Activated naive CD4-positive, alpha-beta T cell treated with anti-CD3 and anti-CD28 coated beads, Interleukin-2, amount 10 ng/mL, durations not matched to agents 7 days and 5 days (primary cell): Measurements from ENCODE around the gene NEK7.
"Not testable (repeated sequence)": the region's sequence is repeated elsewhere in the genome, so short reads cannot be mapped to it uniquely, and the experiment has no call there.

Experiments
- CTCF ChIA-PET: fragments of 350-600 bp; sonication (Branson Sonifier 250); formaldehyde crosslinking; loops from one replicate; lab custom pipeline; 2021; ENCODE audit warnings: antibody characterized with exemption; lab: Charles Lee
- DNase-seq: peaks from one replicate; pipeline ENCODE4 v3.0.0-alpha.2; 2020
- H3K27ac Mint-ChIP-seq: one replicate; pipeline ENCODE4 v1.8.0; 2021; ENCODE audit warnings: mild to moderate bottlenecking, moderate library complexity, mixed read lengths
- H3K27me3 Mint-ChIP-seq: one replicate; pipeline ENCODE4 v1.8.0; 2021; ENCODE audit warnings: mild to moderate bottlenecking, mixed read lengths
- H3K36me3 Mint-ChIP-seq: one replicate; pipeline ENCODE4 v1.8.0; 2021; ENCODE audit warnings: mixed read lengths
- H3K4me1 Mint-ChIP-seq: one replicate; pipeline ENCODE4 v1.8.0; 2021; ENCODE audit warnings: mixed read lengths
- H3K4me3 Mint-ChIP-seq: one replicate; pipeline ENCODE4 v1.8.0; 2021; ENCODE audit warnings: mild to moderate bottlenecking, moderate library complexity, mixed read lengths
- H3K9me3 Mint-ChIP-seq: one replicate; pipeline ENCODE4 v1.8.0; 2021; ENCODE audit warnings: mixed read lengths

The NEK7 gene

GRCh38 chr1:198125995-198126735, 30.6 kb upstream of the NEK7 start:
- CTCF ChIA-PET, result interaction anchor here (0.7 kb wide), 1 partner anchor 511 kb away, joined by 3 read pairs; no protein-coding TSS in a partner anchor
- H3K4me1 Mint-ChIP-seq, result no peaks in the 10 kb centered on the region
- H3K27ac Mint-ChIP-seq, result no peak overlapping the region
- H3K9me3 Mint-ChIP-seq, result no peaks in the 10 kb centered on the region
- DNase-seq, result no peak
- peaks cover 8% of the 10 kb centered on the region for H3K27me3 Mint-ChIP-seq
- H3K4me3 Mint-ChIP-seq, result no peak overlapping the region
- no peaks in the 10 kb centered on the region for H3K36me3 Mint-ChIP-seq

GRCh38 chr1:198128533-198128932, 28.3 kb upstream of the NEK7 start:
- DNase-seq, result no peak
- H3K27ac Mint-ChIP-seq, result no peak overlapping the region
- H3K9me3 Mint-ChIP-seq, result no peaks in the 10 kb centered on the region
- H3K36me3 Mint-ChIP-seq, result no peaks in the 10 kb centered on the region
- no peaks in the 10 kb centered on the region for H3K4me1 Mint-ChIP-seq
- H3K4me3 Mint-ChIP-seq, result no peak overlapping the region
- CTCF ChIA-PET, result no interaction called here
- peaks cover 5% of the 10 kb centered on the region for H3K27me3 Mint-ChIP-seq

- H3K4me1 Mint-ChIP-seq, H3K27me3 Mint-ChIP-seq, DNase-seq, H3K9me3 Mint-ChIP-seq, H3K27ac Mint-ChIP-seq, H3K36me3 Mint-ChIP-seq, H3K4me3 Mint-ChIP-seq, CTCF ChIA-PET: not testable (repeated sequence)
Observed at GRCh38 chr1:198130053-198130452, 26.7 kb upstream of the NEK7 start.

- Mint-ChIP-seq H3K4me1 (no peaks in the 10 kb centered on the region), H3K27me3 (peaks cover 5% of the 10 kb centered on the region), H3K4me3 (no peak overlapping the region), H3K36me3 (no peaks in the 10 kb centered on the region), H3K27ac (no peak overlapping the region), H3K9me3 (no peaks in the 10 kb centered on the region)
- DNase-seq, result no peak
- CTCF ChIA-PET, result no interaction called here
Observed at GRCh38 chr1:198132060-198132781, 24.6 kb upstream of the NEK7 start.

- no peaks in the 10 kb centered on the region for H3K36me3 Mint-ChIP-seq
- no peaks in the 10 kb centered on the region for H3K4me1 Mint-ChIP-seq
- no peaks in the 10 kb centered on the region for H3K9me3 Mint-ChIP-seq
- H3K27ac Mint-ChIP-seq, result no peak overlapping the region
- no peak for DNase-seq
- CTCF ChIA-PET, result no interaction called here
- no peak overlapping the region for H3K4me3 Mint-ChIP-seq
- no peaks in the 10 kb centered on the region for H3K27me3 Mint-ChIP-seq
Observed at GRCh38 chr1:198134252-198134651, 22.5 kb upstream of the NEK7 start.

- no peak overlapping the region for H3K27ac Mint-ChIP-seq
- H3K4me3 Mint-ChIP-seq, result no peak overlapping the region
- CTCF ChIA-PET, result no interaction called here
- no peaks in the 10 kb centered on the region for H3K36me3 Mint-ChIP-seq
- H3K4me1 Mint-ChIP-seq, result no peaks in the 10 kb centered on the region
- no peaks in the 10 kb centered on the region for H3K27me3 Mint-ChIP-seq
- no peaks in the 10 kb centered on the region for H3K9me3 Mint-ChIP-seq
- no peak for DNase-seq
Observed at GRCh38 chr1:198135366-198135765, 21.4 kb upstream of the NEK7 start.

GRCh38 chr1:198141668-198142351, 15.0 kb upstream of the NEK7 start:
- Mint-ChIP-seq H3K36me3 (no peaks in the 10 kb centered on the region), H3K27ac (no peak overlapping the region), H3K4me3 (no peak overlapping the region), H3K4me1 (peaks cover 4% of the 10 kb centered on the region), H3K27me3 (no peaks in the 10 kb centered on the region), H3K9me3 (no peaks in the 10 kb centered on the region)
- CTCF ChIA-PET, result no interaction called here
- no peak for DNase-seq

- CTCF ChIA-PET, result no interaction called here
Observed at GRCh38 chr1:198143797-198144196, 13.0 kb upstream of the NEK7 start.

GRCh38 chr1:198147216-198147615, 9.6 kb upstream of the NEK7 start:
- CTCF ChIA-PET, result interaction anchor here (1.6 kb wide), 1 partner anchor 9 kb away, joined by 4 read pairs; no protein-coding TSS in a partner anchor
- no peaks in the 10 kb centered on the region for H3K9me3 Mint-ChIP-seq
- no peak overlapping the region for H3K4me3 Mint-ChIP-seq
- H3K27me3 Mint-ChIP-seq, result no peaks in the 10 kb centered on the region
- no peak for DNase-seq
- H3K36me3 Mint-ChIP-seq, result no peaks in the 10 kb centered on the region
- peaks cover 4% of the 10 kb centered on the region for H3K4me1 Mint-ChIP-seq
- no peak overlapping the region for H3K27ac Mint-ChIP-seq

More at GRCh38 chr1:198143797-198144196, 13.0 kb upstream of the NEK7 start:
- peaks cover 4% of the 10 kb centered on the region for H3K4me1 Mint-ChIP-seq
- H3K4me3 Mint-ChIP-seq, result no peak overlapping the region
- no peaks in the 10 kb centered on the region for H3K36me3 Mint-ChIP-seq
- H3K27me3 Mint-ChIP-seq, result no peaks in the 10 kb centered on the region
- H3K9me3 Mint-ChIP-seq, result no peaks in the 10 kb centered on the region
- DNase-seq, result no peak
- H3K27ac Mint-ChIP-seq, result no peak overlapping the region

GRCh38 chr1:198150369-198150768, 6.4 kb upstream of the NEK7 start:
- CTCF ChIA-PET, result no interaction called here
- Mint-ChIP-seq H3K36me3 (no peaks in the 10 kb centered on the region), H3K27me3 (no peaks in the 10 kb centered on the region), H3K9me3 (no peaks in the 10 kb centered on the region), H3K4me3 (no peak overlapping the region), H3K4me1 (no peaks in the 10 kb centered on the region), H3K27ac (no peak overlapping the region)
- DNase-seq, result no peak

GRCh38 chr1:198151688-198152087, 5.1 kb upstream of the NEK7 start:
- Mint-ChIP-seq H3K9me3 (no peaks in the 10 kb centered on the region), H3K4me3 (no peak overlapping the region), H3K27ac (no peak overlapping the region), H3K36me3 (no peaks in the 10 kb centered on the region), H3K27me3 (no peaks in the 10 kb centered on the region), H3K4me1 (peaks cover 6% of the 10 kb centered on the region)
- no peak for DNase-seq
- CTCF ChIA-PET, result no interaction called here

- no peaks in the 10 kb centered on the region for H3K27me3 Mint-ChIP-seq
- no peaks in the 10 kb centered on the region for H3K9me3 Mint-ChIP-seq
- no peak overlapping the region for H3K4me3 Mint-ChIP-seq
- H3K27ac Mint-ChIP-seq, result no peak overlapping the region
- CTCF ChIA-PET, result interaction anchor here (0.8 to 1.3 kb wide), 2 partner anchors 50 to 65 kb away, joined by 3 to 4 read pairs; no protein-coding TSS in a partner anchor
- H3K36me3 Mint-ChIP-seq, result peaks cover 4% of the 10 kb centered on the region
- DNase-seq, result no peak
- H3K4me1 Mint-ChIP-seq, result peaks cover 12% of the 10 kb centered on the region
Observed at GRCh38 chr1:198153103-198153502, 3.7 kb upstream of the NEK7 start.

GRCh38 chr1:198153804-198154203, 3.0 kb upstream of the NEK7 start:
- no peaks in the 10 kb centered on the region for H3K27me3 Mint-ChIP-seq

GRCh38 chr1:198155253-198155652, 1.5 kb upstream of the NEK7 start:
- Mint-ChIP-seq H3K27me3 (no peaks in the 10 kb centered on the region), H3K4me3 (no peak overlapping the region), H3K27ac (no peak overlapping the region), H3K36me3 (peaks cover 4% of the 10 kb centered on the region), H3K4me1 (peaks cover 24% of the 10 kb centered on the region), H3K9me3 (no peaks in the 10 kb centered on the region)
- CTCF ChIA-PET, result interaction anchor here (1.0 to 1.2 kb wide), 5 partner anchors 44 to 528 kb away, joined by 3 to 8 read pairs (median 4); no protein-coding TSS in a partner anchor
- DNase-seq, result no peak

More at GRCh38 chr1:198153804-198154203, 3.0 kb upstream of the NEK7 start:
- CTCF ChIA-PET, result no interaction called here
- Mint-ChIP-seq H3K4me1 (peaks cover 14% of the 10 kb centered on the region), H3K4me3 (no peak overlapping the region), H3K9me3 (no peaks in the 10 kb centered on the region), H3K36me3 (peaks cover 4% of the 10 kb centered on the region), H3K27ac (no peak overlapping the region)
- DNase-seq, result no peak
